Activated T-helper 2 cell treated with anti-CD3 and anti-CD28 coated beads, Interferon-gamma antibody, Interleukin-2, Interleukin-4, amounts not matched to agents 10 μg/mL and 5 μg/mL and 100 μg/mL, durations not matched to agents 14 hours and 24 hours and 36 hours (primary cell): ENCODE measurements around the gene MSANTD1. TPM values are rescaled to one million over a fixed set of nuclear protein-coding genes. Genes with fewer than 3 reads are reported as not detected.
"Not testable (repeated sequence)": the region's sequence is repeated elsewhere in the genome, so short reads cannot be mapped to it uniquely, and the experiment has no call there.

Source experiments
- DNase-seq: peaks from one replicate; pipeline ENCODE4 v3.0.0; 2021; ENCODE audit warnings: low spot score
- H3K27ac Mint-ChIP-seq: one replicate; pipeline ENCODE4 v1.8.0; 2021; ENCODE audit warnings: mixed read lengths
- H3K27me3 Mint-ChIP-seq: one replicate; pipeline ENCODE4 v1.8.0; 2021; ENCODE audit warnings: low read depth, mixed read lengths
- H3K36me3 Mint-ChIP-seq: one replicate; pipeline ENCODE4 v1.8.0; 2021; ENCODE audit warnings: low read depth, mixed read lengths
- H3K4me1 Mint-ChIP-seq: one replicate; pipeline ENCODE4 v1.8.0; 2021; ENCODE audit warnings: low read depth, mixed read lengths
- H3K4me3 Mint-ChIP-seq: one replicate; pipeline ENCODE4 v1.8.0; 2021; ENCODE audit warnings: low read depth, mild to moderate bottlenecking, moderate library complexity, mixed read lengths
- H3K9me3 Mint-ChIP-seq: one replicate; pipeline ENCODE4 v1.8.0; 2021; ENCODE audit warnings: mixed read lengths
- intact Hi-C: fragments of 100-400 bp; cut with micrococcal nuclease; formaldehyde crosslinking; loops from one replicate; pipeline ENCODE4 v1.15.1; 2023
- total RNA-seq: library from RNA; stranded (reverse); gene quantifications from 2 replicates; pipeline ENCODE4 v1.2.3, GENCODE V29; 2022

Gene MSANTD1
- total RNA-seq, 1 donor from 2014 or later: 0.68 TPM

DNA sequence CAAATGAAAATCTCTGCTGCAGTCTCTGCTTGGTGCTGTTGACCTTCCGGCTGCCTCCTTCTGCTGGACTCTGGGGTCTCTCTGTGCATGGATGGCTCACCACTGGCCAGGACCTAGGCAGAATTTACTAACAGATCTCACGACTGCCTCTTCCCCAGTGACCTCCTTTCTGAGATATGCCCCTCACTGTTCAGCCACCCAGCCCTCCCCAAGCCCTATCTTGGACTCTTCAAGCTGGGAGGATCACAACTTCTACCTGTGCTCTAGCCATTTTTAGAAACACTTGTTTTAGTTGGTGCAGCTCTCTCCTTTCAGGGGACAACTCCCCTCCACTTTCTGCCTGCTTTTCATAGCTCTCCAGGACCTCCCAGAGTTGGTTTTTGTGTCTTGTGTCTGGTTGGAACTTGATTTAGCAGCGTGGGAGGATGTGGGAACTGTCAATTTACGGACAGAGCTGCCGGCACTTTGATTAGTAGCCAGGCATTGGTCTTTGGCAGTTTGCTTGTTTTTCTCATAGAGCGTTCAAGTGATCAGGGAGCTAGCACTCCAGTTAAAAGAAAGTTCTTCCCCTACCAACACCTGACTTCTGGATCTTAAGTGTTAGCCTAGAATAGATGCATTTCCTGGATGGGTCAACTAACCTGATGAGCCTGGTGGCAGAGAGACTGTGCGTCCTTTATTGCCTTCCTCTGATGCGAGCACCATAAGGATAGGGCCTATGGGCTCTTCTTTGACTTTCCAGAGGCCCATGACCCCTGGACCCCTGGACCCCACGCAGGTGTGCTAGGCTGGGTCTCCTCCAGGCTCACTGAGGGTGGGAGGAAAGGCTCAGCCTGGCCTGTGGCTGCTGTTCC, 50.4 kb downstream of the MSANTD1 start:
- no peaks in the 10 kb centered on the region for H3K36me3 Mint-ChIP-seq
- H3K4me1 Mint-ChIP-seq: peaks cover 26% of the 10 kb centered on the region
- H3K27ac Mint-ChIP-seq: no peak overlapping the region
- no peaks in the 10 kb centered on the region for H3K9me3 Mint-ChIP-seq
- no peak for DNase-seq
- intact Hi-C loops: loop anchor here (10.0 kb wide), 1 partner anchor 885 kb away; the partner anchor contains the start of genes CFAP99 and ZFYVE28
- H3K27me3 Mint-ChIP-seq: peaks cover 35% of the 10 kb centered on the region
- H3K4me3 Mint-ChIP-seq: no peak overlapping the region

DNA sequence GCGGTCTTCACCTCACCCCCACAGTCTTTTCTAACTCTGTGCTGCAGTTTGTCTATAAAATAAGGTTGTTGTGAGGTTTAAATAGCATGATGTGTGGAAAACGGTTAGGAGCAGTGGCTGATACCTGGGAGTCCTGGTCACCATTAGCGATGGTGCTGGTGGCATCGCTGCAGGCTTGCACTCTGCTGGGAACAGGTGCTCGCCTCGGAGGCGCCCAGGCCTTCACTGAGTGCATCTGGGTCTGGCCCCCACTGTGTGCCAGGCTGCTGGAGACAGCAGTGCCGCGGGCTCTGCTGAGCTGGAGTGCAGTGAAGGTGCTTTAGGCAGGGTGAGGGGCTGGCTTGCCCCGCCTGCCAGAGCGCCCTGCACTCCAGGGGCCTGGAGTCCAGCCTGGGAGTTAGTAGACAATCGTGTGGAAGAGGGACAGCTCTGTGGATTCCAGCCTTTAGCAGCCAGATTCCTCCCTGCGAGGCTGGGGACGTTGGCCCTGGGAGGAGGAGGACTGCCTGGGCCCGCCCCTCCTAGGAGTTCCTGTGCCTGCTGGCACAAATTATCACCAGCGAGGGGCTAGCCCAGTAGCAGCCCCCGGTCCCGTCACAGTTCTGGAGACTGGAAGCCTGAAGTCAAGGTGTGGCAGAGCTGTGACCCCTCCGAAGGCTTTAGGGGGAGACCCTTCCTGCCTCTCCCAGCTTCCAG, 51.2 kb downstream of the MSANTD1 start:
- Mint-ChIP-seq H3K27ac (no peak overlapping the region), H3K36me3 (no peaks in the 10 kb centered on the region), H3K27me3 (peaks cover 33% of the 10 kb centered on the region), H3K9me3 (no peaks in the 10 kb centered on the region), H3K4me1 (peaks cover 26% of the 10 kb centered on the region), H3K4me3 (no peak overlapping the region)
- no peak for DNase-seq
- intact Hi-C loops: loop anchor here (10.0 kb wide), 1 partner anchor 885 kb away; the partner anchor contains the start of genes CFAP99 and ZFYVE28

DNA sequence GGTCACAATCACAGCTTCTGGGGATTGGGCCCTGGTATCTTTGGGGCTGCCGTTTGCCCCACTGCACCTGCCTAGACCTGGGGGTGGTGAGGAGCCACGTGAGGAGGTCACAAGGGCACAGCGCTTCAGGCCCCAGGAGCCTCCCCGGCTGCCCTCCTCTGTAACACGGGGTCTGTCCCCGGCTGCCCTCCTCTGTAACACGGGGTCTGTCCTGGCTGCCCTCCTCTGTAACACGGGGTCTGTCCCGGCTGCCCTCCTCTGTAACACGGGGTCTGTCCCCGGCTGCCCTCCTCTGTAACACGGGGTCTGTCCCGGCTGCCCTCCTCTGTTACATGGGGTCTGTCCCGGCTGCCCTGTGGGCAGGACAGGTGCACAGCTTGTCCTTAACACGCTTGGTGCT, 51.9 kb downstream of the MSANTD1 start:
- H3K4me1 Mint-ChIP-seq: peaks cover 34% of the 10 kb centered on the region
- H3K4me3 Mint-ChIP-seq: not testable (repeated sequence)

DNA sequence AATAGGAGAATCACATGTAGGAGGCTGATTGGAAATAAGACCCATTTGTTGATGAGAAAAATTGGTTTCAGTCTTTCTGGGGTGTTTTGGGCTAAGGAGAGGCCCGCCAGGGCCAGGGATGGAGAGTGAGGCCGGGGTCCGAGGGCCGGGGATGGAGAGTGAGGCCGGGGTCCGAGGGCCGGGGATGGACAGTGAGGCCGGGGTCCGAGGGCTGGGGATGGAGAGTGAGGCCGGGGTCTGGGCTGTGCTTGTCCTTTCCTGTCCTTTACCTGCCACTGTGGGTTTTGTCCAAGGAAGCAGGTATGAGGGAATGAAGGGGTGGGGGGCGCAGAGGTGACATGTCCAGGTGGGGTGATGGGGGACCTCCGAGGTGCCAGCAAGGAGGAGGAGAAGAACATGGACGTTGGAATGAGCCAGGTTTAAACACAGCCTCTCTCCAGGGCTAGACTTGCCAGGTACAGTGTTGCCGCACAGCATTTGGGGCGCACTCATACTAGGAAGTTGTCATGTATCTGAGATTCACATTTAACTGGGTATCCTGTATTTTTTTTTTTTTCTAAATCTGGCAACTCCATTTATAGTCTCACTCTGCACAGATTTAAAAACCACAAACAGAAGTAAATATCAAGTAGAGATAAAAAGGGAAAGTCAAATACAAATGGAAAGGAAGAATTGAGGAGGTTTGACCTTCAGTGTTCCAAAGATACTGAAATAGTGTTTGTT, 52.7 kb downstream of the MSANTD1 start:
- Mint-ChIP-seq H3K27me3 (peaks cover 32% of the 10 kb centered on the region), H3K27ac (no peak overlapping the region), H3K9me3 (no peaks in the 10 kb centered on the region), H3K4me3 (peak overlapping the region; percentile 27), H3K36me3 (no peaks in the 10 kb centered on the region), H3K4me1 (peaks cover 36% of the 10 kb centered on the region)
- intact Hi-C loops: no loop called here
- no peak for DNase-seq

More for the DNA sequence above, 51.9 kb downstream of the MSANTD1 start:
- intact Hi-C loops, H3K9me3 Mint-ChIP-seq, H3K27ac Mint-ChIP-seq, DNase-seq, H3K36me3 Mint-ChIP-seq: not testable (repeated sequence)
- H3K27me3 Mint-ChIP-seq: peaks cover 33% of the 10 kb centered on the region

DNA sequence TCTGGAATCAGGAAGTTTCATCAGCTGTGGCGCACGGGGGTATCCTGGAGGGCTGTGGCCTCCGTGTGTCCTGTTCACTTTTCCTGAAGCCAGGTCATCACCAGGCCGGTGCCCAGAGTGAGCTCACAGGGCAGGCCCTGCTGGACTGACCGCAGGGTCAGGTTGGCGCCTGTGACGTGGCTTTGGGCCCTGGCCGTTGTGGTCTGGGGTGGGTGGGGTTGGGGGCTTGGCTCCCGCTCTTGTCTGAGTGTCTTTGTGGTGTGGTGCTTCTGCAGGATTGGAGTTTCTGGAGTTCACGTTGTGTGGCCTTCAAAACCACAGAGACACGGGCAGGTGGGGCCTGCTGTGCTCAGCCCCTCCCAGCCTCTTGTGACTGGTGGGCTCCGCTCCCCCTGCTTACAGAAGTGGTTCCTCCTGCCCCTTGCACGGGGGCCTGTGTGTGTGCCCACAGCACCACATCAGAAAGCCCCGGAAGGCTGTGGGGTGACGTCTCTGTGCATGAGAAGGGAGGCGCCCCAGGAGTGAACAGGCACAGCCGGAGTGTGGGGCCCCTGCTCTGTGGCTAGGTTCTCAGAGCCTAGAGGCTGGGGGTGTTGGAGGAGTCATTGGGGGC, 53.3 kb downstream of the MSANTD1 start:
- no peak overlapping the region for H3K27ac Mint-ChIP-seq
- no peaks in the 10 kb centered on the region for H3K36me3 Mint-ChIP-seq
- no peaks in the 10 kb centered on the region for H3K9me3 Mint-ChIP-seq
- peaks cover 28% of the 10 kb centered on the region for H3K27me3 Mint-ChIP-seq
- peak overlapping the region; percentile 64 for H3K4me3 Mint-ChIP-seq
- DNase-seq: peak; percentile 66
- intact Hi-C loops: no loop called here
- H3K4me1 Mint-ChIP-seq: peaks cover 36% of the 10 kb centered on the region

DNA sequence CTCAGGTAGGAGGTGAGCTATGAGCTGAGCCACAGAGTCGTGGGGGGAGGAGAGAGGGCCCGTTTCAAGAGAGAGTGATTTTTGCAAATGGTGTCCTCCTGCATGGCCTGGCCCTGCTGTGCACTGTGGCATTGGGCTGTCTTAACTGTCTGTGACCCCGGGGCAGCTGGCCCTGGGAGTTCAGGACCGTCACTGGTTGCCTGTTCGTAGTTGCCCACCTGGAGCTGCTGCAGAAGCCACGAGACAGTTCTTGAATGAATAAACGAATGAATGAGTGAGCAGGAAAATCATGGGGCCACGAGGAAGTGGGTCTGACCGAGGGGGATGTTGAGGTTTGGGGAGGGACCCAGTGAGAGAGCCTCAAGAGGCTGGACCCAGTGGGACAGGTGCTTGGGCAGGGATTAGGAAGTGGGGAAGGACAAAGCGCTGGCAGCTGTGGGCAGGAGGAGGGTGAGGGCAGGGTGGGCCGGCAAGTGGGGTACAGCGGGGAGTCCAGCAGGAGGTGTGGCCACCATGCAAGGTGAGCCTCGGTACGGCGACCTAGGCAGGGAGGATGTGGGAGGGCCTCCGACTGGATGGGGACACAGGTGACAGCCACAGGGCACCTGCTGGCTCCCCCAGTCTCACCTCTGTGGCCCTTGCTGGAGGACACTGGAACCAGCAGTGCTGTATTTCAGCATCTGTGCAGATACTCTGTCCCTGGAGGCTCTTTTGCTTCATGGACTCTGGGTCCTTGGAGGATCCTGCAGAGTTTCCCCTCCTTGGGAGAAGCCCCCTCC, 54.0 kb downstream of the MSANTD1 start:
- Mint-ChIP-seq H3K4me3 (peak overlapping the region; percentile 64), H3K4me1 (peaks cover 36% of the 10 kb centered on the region), H3K27me3 (peaks cover 22% of the 10 kb centered on the region), H3K27ac (no peak overlapping the region), H3K36me3 (no peaks in the 10 kb centered on the region), H3K9me3 (no peaks in the 10 kb centered on the region)
- intact Hi-C loops: no loop called here
- no peak for DNase-seq

DNA sequence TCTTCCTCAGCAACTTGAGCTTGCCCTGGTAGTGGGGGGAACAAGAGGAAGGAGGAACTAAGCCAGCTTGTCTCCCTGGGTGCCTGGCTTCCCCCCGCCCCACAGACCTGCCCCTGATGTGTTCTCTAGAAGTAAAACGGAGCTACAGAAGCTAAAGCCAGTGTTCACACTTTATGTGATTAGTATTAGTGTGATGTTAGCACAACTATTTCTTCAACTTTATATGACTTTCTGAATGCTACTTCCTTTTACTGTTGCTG, 54.5 kb downstream of the MSANTD1 start:
- H3K4me1 Mint-ChIP-seq: peaks cover 36% of the 10 kb centered on the region
- H3K9me3 Mint-ChIP-seq: no peaks in the 10 kb centered on the region
- H3K4me3 Mint-ChIP-seq: no peak overlapping the region
- no peaks in the 10 kb centered on the region for H3K36me3 Mint-ChIP-seq
- H3K27me3 Mint-ChIP-seq: peaks cover 17% of the 10 kb centered on the region
- intact Hi-C loops: no loop called here
- no peak overlapping the region for H3K27ac Mint-ChIP-seq
- DNase-seq: no peak

DNA sequence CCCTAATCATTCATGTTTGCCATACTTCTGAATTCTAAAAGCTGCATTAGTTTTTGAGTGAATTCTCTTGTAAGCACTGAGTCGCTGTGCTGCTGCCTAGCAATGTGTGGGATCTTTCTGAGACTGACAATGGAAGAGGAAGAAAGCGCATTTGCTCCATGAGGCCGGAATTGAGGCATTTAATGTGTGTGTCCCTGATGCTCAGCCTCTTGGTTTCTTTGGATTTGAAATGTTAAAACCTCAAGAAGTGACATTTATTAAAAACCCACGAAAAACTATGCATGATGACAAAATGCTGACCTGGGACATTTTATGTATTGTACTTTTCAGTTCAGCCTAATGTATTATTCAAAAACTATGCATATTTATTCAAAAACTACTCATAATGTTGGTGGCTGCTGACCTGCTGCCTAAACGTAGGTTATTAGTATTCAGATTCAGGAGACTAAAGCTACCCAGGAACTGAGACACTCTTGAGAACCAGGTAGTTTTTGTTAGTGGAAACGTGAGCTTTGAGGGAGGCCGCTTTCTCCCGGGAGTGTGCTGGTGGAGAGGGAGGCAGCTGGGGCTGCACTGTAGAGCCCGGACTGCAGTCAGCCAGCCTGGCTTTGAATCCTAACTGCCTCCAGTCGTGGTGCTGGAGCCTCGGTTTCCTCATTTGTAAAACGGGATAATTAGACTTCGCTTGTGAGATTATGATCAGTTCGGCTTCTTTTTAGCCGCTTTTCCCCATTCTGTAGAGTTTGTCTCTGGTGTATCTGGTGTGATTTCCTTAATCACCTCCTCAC, 55.2 kb downstream of the MSANTD1 start:
- H3K4me3 Mint-ChIP-seq: no peak overlapping the region
- no peak overlapping the region for H3K27ac Mint-ChIP-seq
- no peak for DNase-seq
- peaks cover 12% of the 10 kb centered on the region for H3K27me3 Mint-ChIP-seq
- intact Hi-C loops: no loop called here
- no peaks in the 10 kb centered on the region for H3K9me3 Mint-ChIP-seq
- H3K36me3 Mint-ChIP-seq: no peaks in the 10 kb centered on the region
- peaks cover 36% of the 10 kb centered on the region for H3K4me1 Mint-ChIP-seq

DNA sequence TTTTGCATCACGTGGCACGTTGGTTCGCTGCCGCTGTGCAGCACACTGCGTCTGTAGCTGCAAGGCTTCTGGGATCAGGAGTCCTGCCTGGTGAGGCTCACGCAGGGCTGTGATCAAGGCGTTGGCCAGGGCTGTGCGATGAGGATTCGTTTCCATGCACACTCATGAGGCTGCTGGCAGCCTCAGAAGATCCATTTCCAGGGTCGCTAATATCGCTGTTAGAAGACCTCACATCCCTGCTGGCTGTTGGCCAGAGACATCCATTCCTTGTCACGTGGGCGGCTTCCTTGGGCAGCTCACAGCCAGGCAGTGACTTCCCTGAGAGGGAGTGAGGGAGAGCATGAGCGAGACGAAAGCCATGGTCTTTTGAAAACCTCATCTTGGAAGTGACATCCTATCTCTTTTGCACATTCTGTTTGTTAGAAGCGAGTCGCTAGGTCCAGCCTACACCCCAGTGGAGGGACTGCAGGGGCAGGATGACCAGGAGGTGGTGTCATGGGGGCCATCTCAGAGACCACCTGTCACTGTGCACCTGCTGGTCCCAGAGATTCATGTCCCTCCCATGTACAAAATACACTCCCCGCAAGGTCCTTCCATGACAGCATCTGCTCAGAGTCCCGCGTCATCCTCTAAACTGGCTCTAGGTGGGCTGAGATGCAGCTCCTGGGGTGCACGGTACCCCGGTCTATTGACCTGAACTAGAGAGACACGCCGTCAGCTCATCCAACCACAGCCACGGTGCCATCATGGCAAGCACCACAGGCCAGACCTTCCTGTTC, 56.1 kb downstream of the MSANTD1 start:
- Mint-ChIP-seq H3K36me3 (no peaks in the 10 kb centered on the region), H3K4me1 (peaks cover 35% of the 10 kb centered on the region), H3K27ac (no peak overlapping the region), H3K4me3 (no peak overlapping the region), H3K27me3 (peaks cover 8% of the 10 kb centered on the region), H3K9me3 (no peaks in the 10 kb centered on the region)
- intact Hi-C loops: no loop called here
- DNase-seq: no peak

DNA sequence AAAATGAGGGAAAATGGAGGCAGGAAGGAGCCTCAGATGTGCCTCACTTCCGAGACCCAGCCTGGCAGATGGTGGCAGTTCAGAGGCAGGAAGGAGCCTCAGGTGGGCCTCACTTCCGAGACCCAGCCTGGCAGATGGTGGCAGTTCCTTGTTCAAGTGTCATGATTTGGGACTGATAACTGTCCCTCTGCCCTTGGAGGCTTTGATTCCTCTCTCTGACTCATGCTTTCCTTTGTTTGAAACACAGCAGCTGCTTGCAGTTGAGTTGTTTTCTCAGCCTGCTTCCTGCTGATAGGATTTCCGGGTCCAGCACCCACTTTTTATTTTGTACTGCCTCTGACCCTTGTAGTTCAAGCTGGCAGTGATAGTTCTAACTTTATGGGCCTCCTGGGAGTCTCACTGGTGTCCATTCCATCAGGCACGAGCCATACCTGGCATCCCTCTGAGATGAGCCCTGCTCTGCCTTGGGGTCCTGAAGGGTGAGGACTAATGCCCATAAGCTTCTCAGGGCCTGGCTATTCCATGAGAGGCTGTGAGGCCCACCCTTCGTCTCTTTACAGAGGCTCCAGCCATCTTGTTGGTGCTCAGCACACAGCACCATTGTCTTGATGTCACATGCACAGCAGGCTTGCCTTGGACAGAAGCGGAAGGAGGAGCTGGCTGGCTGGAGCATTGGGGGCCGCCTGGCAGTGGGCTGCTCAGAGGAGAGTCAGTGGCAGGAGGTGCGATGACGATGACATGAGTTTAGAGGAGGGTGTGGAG, 56.8 kb downstream of the MSANTD1 start:
- intact Hi-C loops: no loop called here
- H3K4me3 Mint-ChIP-seq: no peak overlapping the region
- no peaks in the 10 kb centered on the region for H3K9me3 Mint-ChIP-seq
- peaks cover 35% of the 10 kb centered on the region for H3K4me1 Mint-ChIP-seq
- no peak overlapping the region for H3K27ac Mint-ChIP-seq
- H3K36me3 Mint-ChIP-seq: no peaks in the 10 kb centered on the region
- H3K27me3 Mint-ChIP-seq: peaks cover 8% of the 10 kb centered on the region
- no peak for DNase-seq
